GM23338 (cell line): Measurements from ENCODE around the gene NLRP1. TPM values are rescaled to one million over a fixed set of nuclear protein-coding genes. Genes with fewer than 3 reads are reported as not detected.

Experiments used
- ATAC-seq: fragments of 200-7000 bp; cut with Tn5 transposase; 3 replicates; pipeline ENCODE4 v1.9.1; 2020
- DNase-seq: peaks from one replicate; pipeline ENCODE4 v3.0.0-alpha.2; 2015; ENCODE audit warnings: low spot score
- H2AFZ ChIP-seq: fragments of 200-600 bp; sonication (generic); 2 replicates; pipeline ENCODE4 v1.8.0; 2016; ENCODE audit warnings: antibody characterized with exemption, mild to moderate bottlenecking, moderate library complexity
- H3F3A ChIP-seq: fragments of 200-600 bp; sonication (generic); replicated peaks from 2 replicates; pipeline ENCODE4 v1.8.0; 2017; ENCODE audit warnings: antibody characterized with exemption, mixed run types, low read depth
- H3K27ac ChIP-seq: fragments of 200-600 bp; sonication (generic); 2 replicates; pipeline ENCODE4 v1.6.1; 2016; ENCODE audit warnings: low read depth
- H3K27me3 ChIP-seq: fragments of 200-600 bp; sonication (generic); 2 replicates; pipeline ENCODE4 v1.8.0; 2016; ENCODE audit warnings: mild to moderate bottlenecking, mixed run types, moderate library complexity; ENCODE audit not compliant: insufficient read depth
- H3K36me3 ChIP-seq: fragments of 200-600 bp; sonication (generic); 2 replicates; pipeline ENCODE4 v1.8.0; 2016; ENCODE audit warnings: mild to moderate bottlenecking; ENCODE audit not compliant: insufficient read depth
- H3K4me1 ChIP-seq: fragments of 200-600 bp; sonication (generic); 2 replicates; pipeline ENCODE4 v1.8.0; 2016; ENCODE audit warnings: mild to moderate bottlenecking, moderate library complexity; ENCODE audit not compliant: insufficient read depth
- H3K4me2 ChIP-seq: fragments of 200-600 bp; sonication (generic); 2 replicates; pipeline ENCODE4 v1.7.1; 2017; ENCODE audit warnings: mixed run types
- H3K4me3 ChIP-seq: fragments of 200-600 bp; sonication (generic); 2 replicates; pipeline ENCODE4 v1.6.1; 2016; ENCODE audit warnings: mixed run types
- H3K79me2 ChIP-seq: fragments of 200-600 bp; sonication (generic); replicated peaks from 2 replicates; pipeline ENCODE4 v1.8.0; 2017; ENCODE audit warnings: mild to moderate bottlenecking; ENCODE audit not compliant: insufficient read depth
- H3K9me2 ChIP-seq: fragments of 200-600 bp; sonication (generic); 2 replicates; pipeline ENCODE4 v1.8.0; 2017; ENCODE audit not compliant: insufficient read depth
- H4K20me1 ChIP-seq: fragments of 200-600 bp; sonication (generic); replicated peaks from 2 replicates; pipeline ENCODE4 v1.8.0; 2017; ENCODE audit warnings: mild to moderate bottlenecking; ENCODE audit not compliant: insufficient read depth
- H3K27ac Mint-ChIP-seq: 2 replicates; pipeline ENCODE4 v1.8.0; 2020; ENCODE audit warnings: inconsistent platforms, mild to moderate bottlenecking, moderate library complexity, mixed read lengths
- H3K27me3 Mint-ChIP-seq: 3 replicates; pipeline ENCODE4 v1.8.0; 2022; ENCODE audit warnings: low read depth, mild to moderate bottlenecking, moderate library complexity, mixed read lengths, inconsistent platforms; ENCODE audit not compliant: insufficient read depth, poor library complexity
- H3K36me3 Mint-ChIP-seq: 3 replicates; pipeline ENCODE4 v1.8.0; 2021; ENCODE audit warnings: low read depth, mild to moderate bottlenecking, inconsistent platforms, moderate library complexity, mixed read lengths
- H3K4me1 Mint-ChIP-seq: 3 replicates; pipeline ENCODE4 v1.8.0; 2020; ENCODE audit warnings: mild to moderate bottlenecking, inconsistent platforms, mixed read lengths
- H3K4me3 Mint-ChIP-seq: 3 replicates; pipeline ENCODE4 v1.8.0; 2021; ENCODE audit warnings: moderate library complexity, mild to moderate bottlenecking, inconsistent platforms, mixed read lengths
- H3K9me3 Mint-ChIP-seq: 3 replicates; pipeline ENCODE4 v1.8.0; 2020; ENCODE audit warnings: moderate library complexity, mild to moderate bottlenecking, inconsistent platforms, mixed read lengths
- CREB1 ChIP-seq: fragments of 250-450 bp; sonication (Bioruptor Pico); IDR thresholded peaks from 2 replicates; pipeline ENCODE4 v1.5.0; 2020; ENCODE audit warnings: low read depth, mild to moderate bottlenecking, moderate library complexity
- EZH2 ChIP-seq: fragments of 200-600 bp; sonication (generic); IDR thresholded peaks from one replicate; pipeline ENCODE4 v1.8.0; 2017; ENCODE audit warnings: antibody characterized with exemption, mild to moderate bottlenecking, low read depth; ENCODE audit not compliant: unreplicated experiment
- JUNB ChIP-seq: IDR thresholded peaks from one replicate; pipeline ENCODE4 v1.6.1; 2016; ENCODE audit warnings: antibody characterized with exemption; ENCODE audit not compliant: unreplicated experiment
- NANOG ChIP-seq: IDR thresholded peaks from 2 replicates; pipeline ENCODE4 v1.6.1; 2016; ENCODE audit warnings: antibody characterized with exemption, borderline replicate concordance
- POLR2AphosphoS5 ChIP-seq: IDR thresholded peaks from 2 replicates; pipeline ENCODE4 v1.6.1; 2016; ENCODE audit warnings: antibody characterized with exemption, low read depth
- STAT1 ChIP-seq: IDR thresholded peaks from one replicate; pipeline ENCODE4 v1.6.1; 2016; ENCODE audit warnings: antibody characterized with exemption; ENCODE audit not compliant: unreplicated experiment
- polyA plus RNA-seq: library from polyadenylated mRNA; unstranded; fragments of >200 nt; fragmentation: Nextera tagmentation; extraction: Ambion mirVana; gene quantifications from 2 replicates; pipeline ENCODE4 v1.2.1, GENCODE V29; 2016
- total RNA-seq: library from RNA; depleted of rRNA; stranded (reverse); fragments of >200 nt; shearing (Covaris generic); gene quantifications from 2 replicates; pipeline ENCODE4 v1.2.3, GENCODE V29; 2014
- TF ChIP-seq, protein P1 (sequence below), 2 experiments: fragments of 200-600 bp in 1 of 2; sonication (generic) in 1 of 2; conservative IDR thresholded peaks; 2 replicates each; pipeline versions ENCODE4 v1.5.1 to v1.6.1; 2016 to 2017; ENCODE audit warnings: antibody characterized with exemption in 2 of 2, low read depth in 2 of 2, mild to moderate bottlenecking in 2 of 2, moderate library complexity in 1 of 2
- TF ChIP-seq, protein P2 (sequence below): IDR thresholded peaks from 2 replicates; pipeline ENCODE4 v1.6.1; 2016; ENCODE audit warnings: antibody characterized with exemption
- TF ChIP-seq, protein P3 (sequence below): IDR thresholded peaks from one replicate; pipeline ENCODE4 v1.6.1; 2018; ENCODE audit warnings: antibody characterized with exemption; ENCODE audit not compliant: unreplicated experiment

The NLRP1 gene
- total and polyA plus RNA-seq, 2 experiments from 2014 or later, result 7.6 to 16.2 TPM

DNA sequence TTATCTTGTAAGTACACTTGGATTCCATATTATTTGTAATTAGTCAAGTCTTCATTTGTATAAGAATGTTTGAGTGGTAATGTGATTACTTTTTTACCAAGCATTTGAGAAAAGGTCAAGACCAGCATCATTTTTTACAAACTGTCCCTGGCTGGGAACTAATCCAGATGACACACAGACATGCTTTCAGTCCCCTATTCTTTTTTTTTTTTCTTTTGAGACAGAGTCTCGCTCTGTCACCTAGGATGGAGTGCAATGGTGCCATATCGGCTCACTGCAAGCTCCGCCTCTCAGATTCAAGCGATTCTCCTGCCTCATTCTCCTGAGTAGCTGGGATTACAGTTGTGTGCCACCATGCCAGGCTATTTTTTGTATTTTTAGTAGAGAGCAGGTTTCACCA, 102.9 kb downstream of the NLRP1 start:
- no peaks in the 10 kb centered on the region for H3K4me1 Mint-ChIP-seq
- TF ChIP-seq, protein P1, sequence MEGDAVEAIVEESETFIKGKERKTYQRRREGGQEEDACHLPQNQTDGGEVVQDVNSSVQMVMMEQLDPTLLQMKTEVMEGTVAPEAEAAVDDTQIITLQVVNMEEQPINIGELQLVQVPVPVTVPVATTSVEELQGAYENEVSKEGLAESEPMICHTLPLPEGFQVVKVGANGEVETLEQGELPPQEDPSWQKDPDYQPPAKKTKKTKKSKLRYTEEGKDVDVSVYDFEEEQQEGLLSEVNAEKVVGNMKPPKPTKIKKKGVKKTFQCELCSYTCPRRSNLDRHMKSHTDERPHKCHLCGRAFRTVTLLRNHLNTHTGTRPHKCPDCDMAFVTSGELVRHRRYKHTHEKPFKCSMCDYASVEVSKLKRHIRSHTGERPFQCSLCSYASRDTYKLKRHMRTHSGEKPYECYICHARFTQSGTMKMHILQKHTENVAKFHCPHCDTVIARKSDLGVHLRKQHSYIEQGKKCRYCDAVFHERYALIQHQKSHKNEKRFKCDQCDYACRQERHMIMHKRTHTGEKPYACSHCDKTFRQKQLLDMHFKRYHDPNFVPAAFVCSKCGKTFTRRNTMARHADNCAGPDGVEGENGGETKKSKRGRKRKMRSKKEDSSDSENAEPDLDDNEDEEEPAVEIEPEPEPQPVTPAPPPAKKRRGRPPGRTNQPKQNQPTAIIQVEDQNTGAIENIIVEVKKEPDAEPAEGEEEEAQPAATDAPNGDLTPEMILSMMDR (conservative IDR thresholded peaks at IDR 0.05; ENCODE audit: low read depth in 2 of 2), result no peak
- TF ChIP-seq POLR2AphosphoS5, result no peak
- DNase-seq, result no peak
- H3K27me3 Mint-ChIP-seq, result peaks cover 7% of the 10 kb centered on the region
- Histone ChIP-seq H3K9me2 (no peaks in the 10 kb centered on the region), H3K36me3 (peaks cover 38% of the 10 kb centered on the region), H3K27ac (no peak overlapping the region), H3K79me2 (peaks cover 78% of the 10 kb centered on the region), H3K27me3 (no peaks in the 10 kb centered on the region), H4K20me1 (peaks cover 8% of the 10 kb centered on the region; the same call in 1 of the 2 replicates), H3K4me1 (0 out of 2 replicates have a peak, but pooled peaks cover 8% of the 10 kb centered on the region), H3K4me2 (no peak overlapping the region), H3K4me3 (no peak overlapping the region), H3F3A (no peaks in the 10 kb centered on the region), H2AFZ (no peak overlapping the region)
- no peak for ATAC-seq
- H3K9me3 Mint-ChIP-seq, result no peaks in the 10 kb centered on the region
- peaks cover 71% of the 10 kb centered on the region for H3K36me3 Mint-ChIP-seq
- no peak overlapping the region for H3K4me3 Mint-ChIP-seq
- H3K27ac Mint-ChIP-seq, result no peak overlapping the region

DNA sequence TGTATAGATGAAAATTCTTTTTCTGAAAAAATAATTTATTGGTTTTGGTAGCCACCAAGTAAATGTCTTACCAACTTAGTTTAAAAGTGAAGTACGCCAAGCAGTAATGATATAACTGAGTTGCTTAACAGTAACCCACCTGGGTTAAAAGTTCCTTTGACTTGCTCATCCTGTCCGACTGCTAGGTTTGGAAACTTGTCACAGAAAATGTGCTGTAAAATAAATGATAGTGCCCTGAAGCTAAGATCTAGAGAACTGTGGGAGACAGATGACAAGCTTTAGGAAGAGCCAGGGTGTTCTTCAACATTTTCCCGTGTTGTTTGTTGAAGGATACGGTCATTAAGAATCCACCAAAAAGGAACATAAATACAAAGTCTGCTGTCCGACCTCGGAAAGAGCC, 103.3 kb downstream of the NLRP1 start:
- Histone ChIP-seq H4K20me1 (peaks cover 8% of the 10 kb centered on the region; the same call in 1 of the 2 replicates), H3K4me2 (no peak overlapping the region), H3K4me1 (0 out of 2 replicates have a peak, but pooled peaks cover 8% of the 10 kb centered on the region), H3K27ac (no peak overlapping the region), H3K4me3 (no peak overlapping the region), H3K27me3 (no peaks in the 10 kb centered on the region), H3F3A (no peaks in the 10 kb centered on the region), H3K36me3 (peaks cover 38% of the 10 kb centered on the region), H3K9me2 (no peaks in the 10 kb centered on the region), H2AFZ (no peak overlapping the region), H3K79me2 (peaks cover 80% of the 10 kb centered on the region)
- H3K27me3 Mint-ChIP-seq, result peaks cover 3% of the 10 kb centered on the region
- H3K9me3 Mint-ChIP-seq, result no peaks in the 10 kb centered on the region
- TF ChIP-seq STAT1 (no peak), CREB1 (CRISPR knock-in tag) (no peak), JUNB (no peak)
- peaks cover 75% of the 10 kb centered on the region for H3K36me3 Mint-ChIP-seq
- H3K4me1 Mint-ChIP-seq, result no peaks in the 10 kb centered on the region
- H3K4me3 Mint-ChIP-seq, result no peak overlapping the region
- ATAC-seq (no peak), DNase-seq (no peak)
- no peak overlapping the region for H3K27ac Mint-ChIP-seq

DNA sequence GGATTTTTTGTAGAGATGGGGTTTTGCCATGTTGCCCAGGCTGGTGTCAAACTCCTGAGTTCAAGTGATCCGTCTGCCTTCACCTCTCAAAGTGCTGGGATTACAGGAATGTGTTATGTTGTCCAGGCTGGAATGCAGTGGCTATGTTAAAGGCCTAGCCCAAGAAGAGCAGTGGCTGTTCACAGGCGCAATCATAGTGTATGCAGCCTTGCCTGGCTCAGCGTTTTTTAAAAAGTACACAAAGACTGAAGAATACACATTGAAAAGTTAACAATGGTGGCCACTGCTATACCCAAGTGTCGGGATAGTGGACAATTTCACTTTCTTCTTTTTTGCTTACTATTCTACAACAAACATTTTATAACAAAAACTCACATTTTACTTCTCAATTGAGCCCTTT, 105.3 kb downstream of the NLRP1 start:
- H3K27me3 Mint-ChIP-seq, result no peaks in the 10 kb centered on the region
- Histone ChIP-seq H4K20me1 (peaks cover 8% of the 10 kb centered on the region), H3K79me2 (peaks cover 62% of the 10 kb centered on the region), H3K36me3 (peaks cover 43% of the 10 kb centered on the region), H3K27me3 (no peaks in the 10 kb centered on the region), H3F3A (no peaks in the 10 kb centered on the region), H3K27ac (no peak overlapping the region), H3K4me3 (no peak overlapping the region), H3K4me2 (no peak overlapping the region), H2AFZ (no peak overlapping the region), H3K9me2 (no peaks in the 10 kb centered on the region), H3K4me1 (no peaks in the 10 kb centered on the region)
- H3K4me3 Mint-ChIP-seq, result no peak overlapping the region
- no peaks in the 10 kb centered on the region for H3K4me1 Mint-ChIP-seq
- peaks cover 83% of the 10 kb centered on the region for H3K36me3 Mint-ChIP-seq
- ATAC-seq (no peak), DNase-seq (no peak)
- H3K9me3 Mint-ChIP-seq, result no peaks in the 10 kb centered on the region
- H3K27ac Mint-ChIP-seq, result no peak overlapping the region
- TF ChIP-seq, protein P2, sequence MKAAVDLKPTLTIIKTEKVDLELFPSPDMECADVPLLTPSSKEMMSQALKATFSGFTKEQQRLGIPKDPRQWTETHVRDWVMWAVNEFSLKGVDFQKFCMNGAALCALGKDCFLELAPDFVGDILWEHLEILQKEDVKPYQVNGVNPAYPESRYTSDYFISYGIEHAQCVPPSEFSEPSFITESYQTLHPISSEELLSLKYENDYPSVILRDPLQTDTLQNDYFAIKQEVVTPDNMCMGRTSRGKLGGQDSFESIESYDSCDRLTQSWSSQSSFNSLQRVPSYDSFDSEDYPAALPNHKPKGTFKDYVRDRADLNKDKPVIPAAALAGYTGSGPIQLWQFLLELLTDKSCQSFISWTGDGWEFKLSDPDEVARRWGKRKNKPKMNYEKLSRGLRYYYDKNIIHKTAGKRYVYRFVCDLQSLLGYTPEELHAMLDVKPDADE, result no peak
- TF ChIP-seq JUNB, result no peak
- TF ChIP-seq, protein P3, sequence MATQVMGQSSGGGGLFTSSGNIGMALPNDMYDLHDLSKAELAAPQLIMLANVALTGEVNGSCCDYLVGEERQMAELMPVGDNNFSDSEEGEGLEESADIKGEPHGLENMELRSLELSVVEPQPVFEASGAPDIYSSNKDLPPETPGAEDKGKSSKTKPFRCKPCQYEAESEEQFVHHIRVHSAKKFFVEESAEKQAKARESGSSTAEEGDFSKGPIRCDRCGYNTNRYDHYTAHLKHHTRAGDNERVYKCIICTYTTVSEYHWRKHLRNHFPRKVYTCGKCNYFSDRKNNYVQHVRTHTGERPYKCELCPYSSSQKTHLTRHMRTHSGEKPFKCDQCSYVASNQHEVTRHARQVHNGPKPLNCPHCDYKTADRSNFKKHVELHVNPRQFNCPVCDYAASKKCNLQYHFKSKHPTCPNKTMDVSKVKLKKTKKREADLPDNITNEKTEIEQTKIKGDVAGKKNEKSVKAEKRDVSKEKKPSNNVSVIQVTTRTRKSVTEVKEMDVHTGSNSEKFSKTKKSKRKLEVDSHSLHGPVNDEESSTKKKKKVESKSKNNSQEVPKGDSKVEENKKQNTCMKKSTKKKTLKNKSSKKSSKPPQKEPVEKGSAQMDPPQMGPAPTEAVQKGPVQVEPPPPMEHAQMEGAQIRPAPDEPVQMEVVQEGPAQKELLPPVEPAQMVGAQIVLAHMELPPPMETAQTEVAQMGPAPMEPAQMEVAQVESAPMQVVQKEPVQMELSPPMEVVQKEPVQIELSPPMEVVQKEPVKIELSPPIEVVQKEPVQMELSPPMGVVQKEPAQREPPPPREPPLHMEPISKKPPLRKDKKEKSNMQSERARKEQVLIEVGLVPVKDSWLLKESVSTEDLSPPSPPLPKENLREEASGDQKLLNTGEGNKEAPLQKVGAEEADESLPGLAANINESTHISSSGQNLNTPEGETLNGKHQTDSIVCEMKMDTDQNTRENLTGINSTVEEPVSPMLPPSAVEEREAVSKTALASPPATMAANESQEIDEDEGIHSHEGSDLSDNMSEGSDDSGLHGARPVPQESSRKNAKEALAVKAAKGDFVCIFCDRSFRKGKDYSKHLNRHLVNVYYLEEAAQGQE, result no peak
- TF ChIP-seq, protein P1 (conservative IDR thresholded peaks at IDR 0.05; ENCODE audit: low read depth in 2 of 2), result no peak
- TF ChIP-seq EZH2, result no peak
- TF ChIP-seq NANOG, result no peak
